HCT116 (cell line): Measurements from ENCODE around the gene SND1. TPM values are rescaled to one million over a fixed set of nuclear protein-coding genes. Genes with fewer than 3 reads are reported as not detected.

Source experiments
- ATAC-seq: fragments of 200-7000 bp; cut with Tn5 transposase; 2 replicates; pipeline ENCODE4 v1.9.1; 2020; ENCODE audit warnings: mild to moderate bottlenecking, moderate library complexity
- BruUV-seq: library from RNA; stranded (reverse); fragments of 400-500 nt; replicated peaks from 2 replicates; lab custom pipeline; 2021; lab: Mats Ljungman, UMichigan
- CTCF ChIA-PET: fragments of 300-600 bp; sonication (Branson Sonifier 250); formaldehyde crosslinking; loops from one replicate; lab custom pipeline; 2021; ENCODE audit warnings: antibody characterized with exemption; lab: Charles Lee
- POLR2A ChIA-PET: fragments of 300-600, 350-600 bp; sonication (Branson Sonifier 250); formaldehyde crosslinking; loops from one replicate; lab custom pipeline; 2021; ENCODE audit warnings: antibody characterized with exemption; lab: Charles Lee
- RAD21 ChIA-PET, 2 experiments: fragments of 300-600 bp; sonication (Branson Sonifier 250); formaldehyde crosslinking; loops; one replicate each; lab custom pipeline; 2023; ENCODE audit warnings: low total read pairs in 2 of 2; ENCODE audit not compliant: uncharacterized antibody in 2 of 2, unreplicated experiment in 2 of 2, low non-redundant PET in 1 of 2; lab: Charles Lee
- DNase-seq: peaks from one replicate; pipeline ENCODE4 v3.0.0-alpha.2; 2010; ENCODE audit warnings: low read depth, low spot score
- H2AFZ ChIP-seq: fragments of 200-600 bp; shearing (Covaris generic), sonication (generic); 2 replicates; pipeline ENCODE4 v1.6.1; 2017; ENCODE audit warnings: low read depth, mixed run types, mixed read lengths, antibody characterized with exemption, low read length; ENCODE audit not compliant: poor library complexity, severe bottlenecking
- H3K27ac ChIP-seq: 2 replicates; pipeline ENCODE4 v1.5.1; 2012; ENCODE audit warnings: low read depth, low read length
- H3K27me3 ChIP-seq: fragments of 200-600 bp; sonication (generic); 2 replicates; pipeline ENCODE4 v1.6.1; 2016; ENCODE audit warnings: mixed run types, low read length, mixed read lengths; ENCODE audit not compliant: insufficient read depth
- H3K36me3 ChIP-seq, 2 experiments: fragments of 200-500 bp in 1 of 2; fragments of 200-600 bp in 1 of 2; sonication (Bioruptor generic) in 1 of 2; sonication (generic) in 1 of 2; 2 replicates each; pipeline versions ENCODE4 v1.5.1 to v1.6.1; 2014 to 2016; ENCODE audit warnings: low read length in 2 of 2, inconsistent platforms in 1 of 2, mixed read lengths in 1 of 2, mixed run types in 1 of 2; ENCODE audit not compliant: insufficient read depth in 2 of 2, control insufficient read depth in 1 of 2
- H3K4me1 ChIP-seq, 2 experiments: fragments of 200-600 bp in 1 of 2; sonication (generic) in 1 of 2; 2 replicates each; pipeline versions ENCODE4 v1.5.1 to v1.6.1; 2012 to 2017; ENCODE audit warnings: low read length in 2 of 2, inconsistent platforms in 1 of 2, mild to moderate bottlenecking in 1 of 2, mixed read lengths in 1 of 2, mixed run types in 1 of 2, moderate library complexity in 1 of 2; ENCODE audit not compliant: insufficient read depth in 2 of 2, control insufficient read depth in 1 of 2
- H3K4me2 ChIP-seq: fragments of 200-600 bp; sonication (generic); 2 replicates; pipeline ENCODE4 v1.6.1; 2017; ENCODE audit warnings: mixed run types, low read length, mixed read lengths
- H3K4me3 ChIP-seq, 2 experiments: fragments of 200-600 bp in 1 of 2; sonication (generic) in 1 of 2; replicated peaks in 1 of 2; 2 replicates each; pipeline ENCODE4 v1.5.1; 2011 to 2016; ENCODE audit warnings: low read length in 2 of 2, control low read depth in 1 of 2, low read depth in 1 of 2, mild to moderate bottlenecking in 1 of 2, mixed read lengths in 1 of 2, mixed run types in 1 of 2
- H3K79me2 ChIP-seq: fragments of 200-600 bp; sonication (generic); 2 replicates; pipeline ENCODE4 v1.6.1; 2017; ENCODE audit warnings: mild to moderate bottlenecking, mixed run types, low read length, moderate library complexity, mixed read lengths; ENCODE audit not compliant: insufficient read depth
- H3K9ac ChIP-seq: fragments of 200-600 bp; sonication (generic); 2 replicates; pipeline ENCODE4 v1.6.1; 2016; ENCODE audit warnings: low read length, mixed read lengths
- H3K9me2 ChIP-seq: fragments of 200-600 bp; sonication (generic), shearing (Covaris generic); 2 replicates; pipeline ENCODE4 v1.6.1; 2017; ENCODE audit warnings: mixed run types, mild to moderate bottlenecking, moderate library complexity; ENCODE audit not compliant: insufficient read depth
- H3K9me3 ChIP-seq, 2 experiments: fragments of 200-500 bp in 1 of 2; fragments of 200-600 bp in 1 of 2; sonication (Bioruptor generic) in 1 of 2; sonication (generic) in 1 of 2; 2 replicates each; pipeline ENCODE4 v1.6.1; 2014 to 2017; ENCODE audit warnings: low read length in 2 of 2, mixed read lengths in 2 of 2, inconsistent platforms in 1 of 2, low read depth in 1 of 2, mild to moderate bottlenecking in 1 of 2, mixed run types in 1 of 2, moderate library complexity in 1 of 2; ENCODE audit not compliant: control insufficient read depth in 1 of 2, insufficient read depth in 1 of 2
- H4K20me1 ChIP-seq: fragments of 200-600 bp; sonication (generic), shearing (Covaris generic); 2 replicates; pipeline ENCODE4 v1.6.1; 2017; ENCODE audit warnings: mixed run types, mild to moderate bottlenecking, moderate library complexity; ENCODE audit not compliant: insufficient read depth
- CBX3 ChIP-seq: IDR thresholded peaks from 2 replicates; pipeline ENCODE4 v1.6.1; 2012; ENCODE audit warnings: low read depth
- CEBPB ChIP-seq: IDR thresholded peaks from 2 replicates; pipeline ENCODE4 v1.6.1; 2012; ENCODE audit warnings: low read depth
- ELF1 ChIP-seq: IDR thresholded peaks from 2 replicates; pipeline ENCODE4 v1.6.1; 2012; ENCODE audit warnings: low read depth, borderline replicate concordance
- EZH2 ChIP-seq: fragments of 200-600 bp; sonication (generic); IDR thresholded peaks from 2 replicates; pipeline ENCODE4 v1.6.1; 2017; ENCODE audit warnings: antibody characterized with exemption, mixed run types
- EZH2phosphoT487 ChIP-seq: fragments of 200-600 bp; IDR thresholded peaks from 2 replicates; pipeline ENCODE4 v1.6.1; 2018; ENCODE audit warnings: antibody characterized with exemption, borderline replicate concordance
- FOSL1 ChIP-seq: IDR thresholded peaks from 2 replicates; pipeline ENCODE4 v1.6.1; 2012; ENCODE audit warnings: low read depth
- JUND ChIP-seq: IDR thresholded peaks from 2 replicates; pipeline ENCODE4 v1.6.1; 2012
- POLR2A ChIP-seq: IDR thresholded peaks from 2 replicates; pipeline ENCODE4 v1.7.0; 2011; ENCODE audit warnings: borderline replicate concordance; ENCODE audit not compliant: insufficient read depth, insufficient read length; ENCODE audit errors: extremely low read depth
- POLR2AphosphoS5 ChIP-seq: IDR thresholded peaks from 2 replicates; pipeline ENCODE4 v1.6.1; 2011; ENCODE audit warnings: mild to moderate bottlenecking, low read depth, low read length, moderate library complexity
- RAD21 ChIP-seq: IDR thresholded peaks from 2 replicates; pipeline ENCODE4 v1.6.1; 2012; ENCODE audit warnings: low read depth, mild to moderate bottlenecking
- SP1 ChIP-seq: IDR thresholded peaks from 2 replicates; pipeline ENCODE4 v1.6.1; 2012; ENCODE audit warnings: low read depth
- SRF ChIP-seq: IDR thresholded peaks from 2 replicates; pipeline ENCODE4 v1.6.1; 2012; ENCODE audit warnings: low read depth
- TCF7L2 ChIP-seq: IDR thresholded peaks from 2 replicates; pipeline ENCODE4 v1.7.0; 2011; ENCODE audit warnings: borderline replicate concordance, inconsistent platforms; ENCODE audit not compliant: insufficient read depth, insufficient read length; ENCODE audit errors: extremely low read depth
- YY1 ChIP-seq: IDR thresholded peaks from 2 replicates; pipeline ENCODE4 v1.6.1; 2011; ENCODE audit warnings: low read length, low read depth, moderate library complexity, mild to moderate bottlenecking; ENCODE audit not compliant: insufficient replicate concordance; ENCODE audit errors: extremely low read depth
- ZFX ChIP-seq: fragments of 450-650 bp; IDR thresholded peaks from 2 replicates; pipeline ENCODE4 v1.6.1; 2017
- ZNF274 ChIP-seq: fragments of 200-500 bp; sonication (Bioruptor generic); IDR thresholded peaks from 2 replicates; pipeline ENCODE4 v1.6.1; 2014; ENCODE audit warnings: mild to moderate bottlenecking, low read depth, low read length, inconsistent platforms
- intact Hi-C: fragments of 100-400 bp; cut with micrococcal nuclease; formaldehyde crosslinking; loops from 2 replicates; pipeline ENCODE4 v1.10.0; 2022
- total RNA-seq: library from RNA; stranded (reverse); gene quantifications from one replicate; pipeline ENCODE4 v1.2.1, GENCODE V29; 2021; ENCODE audit not compliant: unreplicated experiment
- TF ChIP-seq, protein P1 (sequence below), 3 experiments: fragments of 200-600 bp in 1 of 3; sonication (generic) in 1 of 3; IDR thresholded peaks in 2 of 3; conservative IDR thresholded peaks in 1 of 3; 2 replicates each; pipeline ENCODE4 v1.5.1; 2012 to 2017; ENCODE audit warnings: low read depth in 2 of 3, low read length in 2 of 3, antibody characterized with exemption in 1 of 3, borderline replicate concordance in 1 of 3, control low read depth in 1 of 3, mild to moderate bottlenecking in 1 of 3, mixed read lengths in 1 of 3, mixed run types in 1 of 3, moderate library complexity in 1 of 3; ENCODE audit not compliant: insufficient read depth in 1 of 3
- TF ChIP-seq, protein P2 (sequence below): IDR thresholded peaks from 2 replicates; pipeline ENCODE4 v1.6.1; 2012
- TF ChIP-seq, protein P3 (sequence below): IDR thresholded peaks from 2 replicates; pipeline ENCODE4 v1.6.1; 2011; ENCODE audit warnings: mild to moderate bottlenecking, low read length, moderate library complexity; ENCODE audit not compliant: insufficient replicate concordance; ENCODE audit errors: extremely low read depth
- TF ChIP-seq, protein P4 (sequence below): IDR thresholded peaks from 2 replicates; pipeline ENCODE4 v1.6.1; 2012; ENCODE audit warnings: low read depth

Gene SND1
- total RNA-seq, 1 experiment from 2014 or later: 169 TPM

DNA sequence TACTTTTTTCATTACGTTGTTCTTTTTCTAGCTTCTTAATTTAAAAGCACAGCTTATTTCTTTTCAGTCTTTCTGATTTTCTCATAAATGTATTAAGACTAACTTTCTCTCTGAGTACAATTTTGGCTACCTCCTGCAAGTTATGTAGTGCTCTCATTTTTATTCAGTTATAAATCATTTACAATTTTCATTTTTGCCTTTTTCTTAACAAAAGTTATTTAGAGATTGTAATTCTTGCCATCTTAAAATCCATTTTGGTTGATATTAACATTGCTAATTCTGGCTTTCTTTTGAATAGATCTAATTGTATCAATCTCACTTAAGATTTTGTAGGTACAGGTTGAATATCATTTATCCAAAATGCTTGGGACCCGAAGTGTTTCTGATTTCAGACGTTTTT lies 476.4 kb downstream of the SND1 start:
- Histone ChIP-seq H3K4me1 (no peaks in the 10 kb centered on the region), H2AFZ (no peak overlapping the region), H4K20me1 (no peaks in the 10 kb centered on the region), H3K9ac (no peak overlapping the region), H3K9me2 (no peaks in the 10 kb centered on the region), H3K27me3 (peaks cover 12% of the 10 kb centered on the region), H3K79me2 (no peaks in the 10 kb centered on the region), H3K4me2 (no peak overlapping the region), H3K36me3 (no peaks in the 10 kb centered on the region), H3K9me3 (no peaks in the 10 kb centered on the region), H3K4me3 (no peak overlapping the region), H3K27ac (no peak overlapping the region)
- DNase-seq (no peak), ATAC-seq (no peak)
- TF ChIP-seq CEBPB (no peak), ZFX (no peak), ELF1 (no peak), SP1 (no peak), POLR2A (no peak), JUND (no peak), EZH2phosphoT487 (no peak), YY1 (no peak), SRF (no peak), POLR2AphosphoS5 (no peak), EZH2 (no peak), ZNF274 (no peak), FOSL1 (no peak), RAD21 (no peak), CBX3 (no peak), TCF7L2 (no peak)
- TF ChIP-seq, protein P1, sequence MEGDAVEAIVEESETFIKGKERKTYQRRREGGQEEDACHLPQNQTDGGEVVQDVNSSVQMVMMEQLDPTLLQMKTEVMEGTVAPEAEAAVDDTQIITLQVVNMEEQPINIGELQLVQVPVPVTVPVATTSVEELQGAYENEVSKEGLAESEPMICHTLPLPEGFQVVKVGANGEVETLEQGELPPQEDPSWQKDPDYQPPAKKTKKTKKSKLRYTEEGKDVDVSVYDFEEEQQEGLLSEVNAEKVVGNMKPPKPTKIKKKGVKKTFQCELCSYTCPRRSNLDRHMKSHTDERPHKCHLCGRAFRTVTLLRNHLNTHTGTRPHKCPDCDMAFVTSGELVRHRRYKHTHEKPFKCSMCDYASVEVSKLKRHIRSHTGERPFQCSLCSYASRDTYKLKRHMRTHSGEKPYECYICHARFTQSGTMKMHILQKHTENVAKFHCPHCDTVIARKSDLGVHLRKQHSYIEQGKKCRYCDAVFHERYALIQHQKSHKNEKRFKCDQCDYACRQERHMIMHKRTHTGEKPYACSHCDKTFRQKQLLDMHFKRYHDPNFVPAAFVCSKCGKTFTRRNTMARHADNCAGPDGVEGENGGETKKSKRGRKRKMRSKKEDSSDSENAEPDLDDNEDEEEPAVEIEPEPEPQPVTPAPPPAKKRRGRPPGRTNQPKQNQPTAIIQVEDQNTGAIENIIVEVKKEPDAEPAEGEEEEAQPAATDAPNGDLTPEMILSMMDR (IDR thresholded peaks at IDR 0.05 in 2 of 3, conservative IDR thresholded peaks at IDR 0.05 in 1 of 3; ENCODE audit: borderline replicate concordance in 1 of 3, insufficient read depth in 1 of 3, low read depth in 2 of 3, low read length in 2 of 3): no peak
- TF ChIP-seq, protein P2, sequence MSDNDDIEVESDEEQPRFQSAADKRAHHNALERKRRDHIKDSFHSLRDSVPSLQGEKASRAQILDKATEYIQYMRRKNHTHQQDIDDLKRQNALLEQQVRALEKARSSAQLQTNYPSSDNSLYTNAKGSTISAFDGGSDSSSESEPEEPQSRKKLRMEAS: no peak
- TF ChIP-seq, protein P3, sequence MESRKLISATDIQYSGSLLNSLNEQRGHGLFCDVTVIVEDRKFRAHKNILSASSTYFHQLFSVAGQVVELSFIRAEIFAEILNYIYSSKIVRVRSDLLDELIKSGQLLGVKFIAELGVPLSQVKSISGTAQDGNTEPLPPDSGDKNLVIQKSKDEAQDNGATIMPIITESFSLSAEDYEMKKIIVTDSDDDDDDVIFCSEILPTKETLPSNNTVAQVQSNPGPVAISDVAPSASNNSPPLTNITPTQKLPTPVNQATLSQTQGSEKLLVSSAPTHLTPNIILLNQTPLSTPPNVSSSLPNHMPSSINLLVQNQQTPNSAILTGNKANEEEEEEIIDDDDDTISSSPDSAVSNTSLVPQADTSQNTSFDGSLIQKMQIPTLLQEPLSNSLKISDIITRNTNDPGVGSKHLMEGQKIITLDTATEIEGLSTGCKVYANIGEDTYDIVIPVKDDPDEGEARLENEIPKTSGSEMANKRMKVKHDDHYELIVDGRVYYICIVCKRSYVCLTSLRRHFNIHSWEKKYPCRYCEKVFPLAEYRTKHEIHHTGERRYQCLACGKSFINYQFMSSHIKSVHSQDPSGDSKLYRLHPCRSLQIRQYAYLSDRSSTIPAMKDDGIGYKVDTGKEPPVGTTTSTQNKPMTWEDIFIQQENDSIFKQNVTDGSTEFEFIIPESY: no peak
- TF ChIP-seq, protein P4, sequence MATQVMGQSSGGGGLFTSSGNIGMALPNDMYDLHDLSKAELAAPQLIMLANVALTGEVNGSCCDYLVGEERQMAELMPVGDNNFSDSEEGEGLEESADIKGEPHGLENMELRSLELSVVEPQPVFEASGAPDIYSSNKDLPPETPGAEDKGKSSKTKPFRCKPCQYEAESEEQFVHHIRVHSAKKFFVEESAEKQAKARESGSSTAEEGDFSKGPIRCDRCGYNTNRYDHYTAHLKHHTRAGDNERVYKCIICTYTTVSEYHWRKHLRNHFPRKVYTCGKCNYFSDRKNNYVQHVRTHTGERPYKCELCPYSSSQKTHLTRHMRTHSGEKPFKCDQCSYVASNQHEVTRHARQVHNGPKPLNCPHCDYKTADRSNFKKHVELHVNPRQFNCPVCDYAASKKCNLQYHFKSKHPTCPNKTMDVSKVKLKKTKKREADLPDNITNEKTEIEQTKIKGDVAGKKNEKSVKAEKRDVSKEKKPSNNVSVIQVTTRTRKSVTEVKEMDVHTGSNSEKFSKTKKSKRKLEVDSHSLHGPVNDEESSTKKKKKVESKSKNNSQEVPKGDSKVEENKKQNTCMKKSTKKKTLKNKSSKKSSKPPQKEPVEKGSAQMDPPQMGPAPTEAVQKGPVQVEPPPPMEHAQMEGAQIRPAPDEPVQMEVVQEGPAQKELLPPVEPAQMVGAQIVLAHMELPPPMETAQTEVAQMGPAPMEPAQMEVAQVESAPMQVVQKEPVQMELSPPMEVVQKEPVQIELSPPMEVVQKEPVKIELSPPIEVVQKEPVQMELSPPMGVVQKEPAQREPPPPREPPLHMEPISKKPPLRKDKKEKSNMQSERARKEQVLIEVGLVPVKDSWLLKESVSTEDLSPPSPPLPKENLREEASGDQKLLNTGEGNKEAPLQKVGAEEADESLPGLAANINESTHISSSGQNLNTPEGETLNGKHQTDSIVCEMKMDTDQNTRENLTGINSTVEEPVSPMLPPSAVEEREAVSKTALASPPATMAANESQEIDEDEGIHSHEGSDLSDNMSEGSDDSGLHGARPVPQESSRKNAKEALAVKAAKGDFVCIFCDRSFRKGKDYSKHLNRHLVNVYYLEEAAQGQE: no peak
- RAD21 ChIA-PET: no interaction called here
- POLR2A ChIA-PET: no interaction called here
- BruUV-seq: no TSS peak
- CTCF ChIA-PET: no interaction called here
- intact Hi-C loops: no loop called here
